Stimulated activated CD4-positive, alpha-beta T cell treated with anti-CD3 and anti-CD28 coated beads, Interleukin-1b, Interleukin-23, amount 100 ng/mL, for 4 hours (primary cell): ENCODE data around the gene SP2.

Experiments used
- DNase-seq, 2 donors: peaks; one replicate each; pipeline ENCODE4 v3.0.0-alpha.2; 2020; ENCODE audit warnings: low read depth in 2 of 2

Gene SP2

GRCh38 chr17:47949197-47949759, 53.2 kb downstream of the SP2 start:
- peak; percentile 70 to 79 for DNase-seq

GRCh38 chr17:47949946-47950345, 53.9 kb downstream of the SP2 start:
- no peak for DNase-seq

GRCh38 chr17:47950448-47950847, 54.4 kb downstream of the SP2 start:
- DNase-seq: no peak

- DNase-seq: no peak
Measured at GRCh38 chr17:47952171-47953021, 56.4 kb downstream of the SP2 start.

- DNase-seq: no peak
Measured at GRCh38 chr17:47953909-47954308, 57.9 kb downstream of the SP2 start.

GRCh38 chr17:47955497-47956461, 59.7 kb downstream of the SP2 start:
- no peak for DNase-seq

- DNase-seq: no peak
Measured at GRCh38 chr17:47956791-47957590, 61.0 kb downstream of the SP2 start.

GRCh38 chr17:47957591-47958490, 61.8 kb downstream of the SP2 start, which contains the start of gene PRR15L:
TSS of gene PRR15L (minus strand) at chr17:47957883. CDS start at chr17:47953234, 4,649 bp downstream.
- no peak for DNase-seq

- DNase-seq: no peak
Measured at GRCh38 chr17:47959825-47960655, 64.0 kb downstream of the SP2 start.

GRCh38 chr17:47961406-47961805, 65.4 kb downstream of the SP2 start:
- no peak for DNase-seq

- no peak for DNase-seq
Measured at GRCh38 chr17:47962901-47963300, 66.9 kb downstream of the SP2 start.

- DNase-seq: no peak
Measured at GRCh38 chr17:47964856-47965255, 68.8 kb downstream of the SP2 start.

GRCh38 chr17:47966079-47966519, 70.1 kb downstream of the SP2 start:
- DNase-seq: no peak

GRCh38 chr17:47967607-47968252, 71.7 kb downstream of the SP2 start:
- no peak for DNase-seq

GRCh38 chr17:47968836-47969235, 72.8 kb downstream of the SP2 start:
- no peak for DNase-seq

GRCh38 chr17:47969930-47970724, 74.1 kb downstream of the SP2 start:
- DNase-seq: no peak

- DNase-seq: peak; percentile 97 to 98
Measured at GRCh38 chr17:47970725-47971499, 74.9 kb downstream of the SP2 start, which contains the start of gene CDK5RAP3. TSS of gene CDK5RAP3 (plus strand) at chr17:47971113. CDS start at chr17:47971147, 34 bp downstream.
